Kidney epithelial cell (primary cell): ENCODE measurements around the gene NUDT16L1. TPM values are rescaled to one million over a fixed set of nuclear protein-coding genes. Genes with fewer than 3 reads are reported as not detected.
"Not testable (repeated sequence)": the region's sequence is repeated elsewhere in the genome, so short reads cannot be mapped to it uniquely, and the experiment has no call there.

Experiments used
- DNase-seq: peaks from one replicate; pipeline ENCODE4 v3.0.0-alpha.2; 2010; ENCODE audit warnings: low read depth
- H3K27me3 ChIP-seq: 2 replicates; pipeline ENCODE4 v1.6.0; 2011; ENCODE audit warnings: low read length; ENCODE audit not compliant: control insufficient read depth, insufficient read depth
- H3K36me3 ChIP-seq: 2 replicates; pipeline ENCODE4 v1.5.1; 2011; ENCODE audit warnings: low read length; ENCODE audit not compliant: control insufficient read depth, insufficient read depth
- H3K4me3 ChIP-seq: 2 replicates; pipeline ENCODE4 v1.5.1; 2011; ENCODE audit warnings: low read depth, mild to moderate bottlenecking, control low read depth, low read length
- CTCF ChIP-seq: IDR thresholded peaks from 2 replicates; pipeline ENCODE4 v1.5.1; 2011; ENCODE audit warnings: mild to moderate bottlenecking, moderate library complexity, low read length, control low read depth, inconsistent platforms; ENCODE audit not compliant: insufficient read depth, poor library complexity, severe bottlenecking
- total RNA-seq: library from RNA; depleted of rRNA; stranded (reverse); fragments of >200 nt; gene quantifications from 2 replicates; pipeline ENCODE4 v1.2.3, GENCODE V29; 2015

The NUDT16L1 gene
- total RNA-seq, 1 donor from 2014 or later, result 19.1 TPM

- DNase-seq, H3K4me3 ChIP-seq, H3K27me3 ChIP-seq, H3K36me3 ChIP-seq: not testable (repeated sequence)
- TF ChIP-seq CTCF, result peak; percentile 80
Measured at GRCh38 chr16:4650443-4651074, 42.8 kb upstream of the NUDT16L1 start.

DNA sequence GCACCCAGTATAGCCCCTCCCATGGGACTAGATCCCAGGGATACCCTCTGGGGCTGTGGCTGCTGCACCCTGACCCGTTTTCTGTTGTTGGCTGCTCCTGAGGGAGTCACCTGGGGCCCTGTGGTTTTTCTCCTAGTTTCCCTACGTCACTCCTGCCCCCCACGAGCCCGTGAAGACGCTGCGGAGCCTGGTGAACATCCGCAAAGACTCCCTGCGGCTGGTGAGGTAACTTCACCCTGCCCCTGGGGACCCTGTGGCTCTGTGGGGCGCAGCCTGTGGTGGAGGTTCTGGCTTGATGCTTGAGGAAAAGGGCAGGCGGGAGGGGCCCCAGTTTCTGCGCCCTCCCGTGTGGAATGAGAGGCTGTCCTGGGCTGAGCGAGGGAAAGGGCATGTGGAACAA, 41.5 kb upstream of the NUDT16L1 start:
- Histone ChIP-seq H3K36me3 (peaks cover 2% of the 10 kb centered on the region), H3K27me3 (no peaks in the 10 kb centered on the region), H3K4me3 (no peak overlapping the region)
- no peak for TF ChIP-seq CTCF
- no peak for DNase-seq

DNA sequence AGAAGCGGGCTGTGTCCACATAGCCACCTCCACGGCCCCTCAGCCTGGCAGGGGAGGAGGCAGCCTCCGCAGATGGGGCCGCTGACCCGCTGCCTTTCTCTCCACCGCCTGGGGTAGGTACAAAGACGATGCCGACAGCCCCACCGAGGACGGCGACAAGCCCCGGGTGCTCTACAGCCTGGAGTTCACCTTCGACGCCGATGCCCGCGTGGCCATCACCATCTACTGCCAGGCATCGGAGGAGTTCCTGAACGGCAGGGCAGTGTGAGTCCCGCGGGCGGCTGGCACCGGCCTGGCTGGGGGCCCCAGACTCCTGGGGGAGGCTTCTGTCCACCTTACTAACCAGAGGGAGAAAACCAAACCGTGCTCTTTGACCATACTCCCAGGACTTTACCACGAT, 40.8 kb upstream of the NUDT16L1 start:
- H3K27me3 ChIP-seq, result no peaks in the 10 kb centered on the region
- H3K4me3 ChIP-seq, result no peak overlapping the region
- TF ChIP-seq CTCF, result no peak
- DNase-seq, result no peak
- peaks cover 2% of the 10 kb centered on the region for H3K36me3 ChIP-seq

GRCh38 chr16:4654011-4654963, 39.1 kb upstream of the NUDT16L1 start:
- Histone ChIP-seq H3K27me3 (no peaks in the 10 kb centered on the region), H3K4me3 (no peak overlapping the region), H3K36me3 (peaks cover 2% of the 10 kb centered on the region)
- DNase-seq, result no peak
- no peak for TF ChIP-seq CTCF

GRCh38 chr16:4654964-4655590, 38.3 kb upstream of the NUDT16L1 start:
- no peak overlapping the region for H3K4me3 ChIP-seq
- no peak for TF ChIP-seq CTCF
- no peaks in the 10 kb centered on the region for H3K27me3 ChIP-seq
- H3K36me3 ChIP-seq, result peaks cover 2% of the 10 kb centered on the region
- no peak for DNase-seq
